H1 (cell line): Measurements from ENCODE around the gene UBP1. TPM values are rescaled to one million over a fixed set of nuclear protein-coding genes. Genes with fewer than 3 reads are reported as not detected.

ENCODE experiments used
- polyA plus RNA-seq, 7 experiments: library from polyadenylated mRNA; depleted of rRNA in 3 of 7; stranded (reverse) in 5 of 7; unstranded in 2 of 7; fragments of >200 nt in 5 of 7; fragments of 200-250 nt in 2 of 7; gene quantifications; 1 replicate in 5 of 7; 2 replicates in 1 of 7; 4 replicates in 1 of 7; pipeline versions ENCODE4 v1.2.1 to v1.2.3, GENCODE V29; 2011 to 2013; ENCODE audit warnings: missing spikeins in 2 of 7, mixed read lengths in 2 of 7
- small RNA-seq: library from polyadenylated mRNA; stranded (forward); fragments of <200 nt; extraction: miRNeasy Mini kit (QIAGEN cat#:217004); gene quantifications from one replicate; pipeline ENCODE3, GENCODE V24; 2013; ENCODE audit not compliant: insufficient read depth
- total RNA-seq: library from RNA; stranded (reverse); fragmentation: NEBNext Ultra II Directional; extraction: Animal tissue kit (Norgen Biotek cat#: 25700); gene quantifications from 2 replicates; pipeline ENCODE4 v1.2.1, GENCODE V29; 2021

UBP1 gene
- total and polyA plus RNA-seq, 2 of the 8 experiments (the other 6 are each of a cell fraction or from before 2014, with no cell fraction given), result 47.3 to 71.9 TPM

Small RNAs within 50 kb of the gene (small RNA-seq; reads per million reads assigned to genes)
- gene RNU7-110P, result not detected

Other genes with a start within 250 kb of the UBP1 start
- gene SUSD5, start 221.6 kb downstream of the UBP1 start, total RNA-seq, result 3.3 and 3.9 TPM in 2 replicates
- 0.92 and 1.5 TPM in 2 replicates for gene SUSD5, start 221.6 kb downstream of the UBP1 start, polyA plus RNA-seq (2011; rRNA removed)
- 2.2 and 3.1 TPM in 2 replicates for gene FBXL2, start 163.0 kb downstream of the UBP1 start, total RNA-seq
- gene FBXL2, start 163.0 kb downstream of the UBP1 start, polyA plus RNA-seq (2011; rRNA removed), result 5.4 and 7.5 TPM in 2 replicates